ENCODE results near the gene ZNF500. TPM values are rescaled to one million over a fixed set of nuclear protein-coding genes. Genes with fewer than 3 reads are reported as not detected.

The ZNF500 gene
- 7.4 to 10.0 TPM (median 8.3 TPM) in 5 replicates for total RNA-seq (2022; extraction: Qiagen RNA extraction; ENCODE audit: low read depth)

GRCh38 chr16:4766875-4767628 is at the start of gene ZNF500:
Gene ZNF500, minus strand, starts transcription at chr16:4767162. Its CDS starts 1,184 bp downstream, at chr16:4765978.

GRCh38 chr16:4801962-4802658 is 35.1 kb upstream of the ZNF500 start, which contains the start of gene ROGDI:
Gene ROGDI, minus strand, starts transcription at chr16:4802633. Its CDS starts 62 bp downstream, at chr16:4802571.

GRCh38 chr16:4795181-4795827 is 28.3 kb upstream of the ZNF500 start, which contains the start of gene SMIM22:
Gene SMIM22, plus strand, starts transcription at chr16:4795369. Its CDS starts 366 bp downstream, at chr16:4795735.

GRCh38 chr16:4787627-4788482 is 20.9 kb upstream of the ZNF500 start, which contains the start of gene SEPTIN12:
Gene SEPTIN12, minus strand, starts transcription at chr16:4788345. Its CDS starts 700 bp downstream, at chr16:4787645.

GRCh38 chr16:4734063-4734729 is 32.8 kb downstream of the ZNF500 start, which contains the start of the genes ANKS3 and DNAAF8:
Gene ANKS3, minus strand, starts transcription at chr16:4734271. Its CDS starts 4,122 bp downstream, at chr16:4730149.
Gene DNAAF8, plus strand, starts transcription at chr16:4734537. Its CDS starts 1,978 bp downstream, at chr16:4736515.

Other genes starting within 250 kb of the ZNF500 start
- 9.0 to 12.2 TPM (median 11.4 TPM) in 5 replicates for gene CDIP1, start 228.4 kb downstream of the ZNF500 start, total RNA-seq (2022; extraction: Qiagen RNA extraction; ENCODE audit: low read depth)
- not detected in 5 replicates for gene C16orf96, start 210.8 kb downstream of the ZNF500 start, total RNA-seq (2022; extraction: Qiagen RNA extraction; ENCODE audit: low read depth)
- 36.2 to 64.0 TPM (median 59.9 TPM) in 5 replicates for gene UBALD1, start 152.3 kb downstream of the ZNF500 start, total RNA-seq (2022; extraction: Qiagen RNA extraction; ENCODE audit: low read depth)
- 37.4 to 44.5 TPM (median 39.1 TPM) in 5 replicates for gene MGRN1, start 142.3 kb downstream of the ZNF500 start, total RNA-seq (2022; extraction: Qiagen RNA extraction; ENCODE audit: low read depth)
- 17.3 to 25.2 TPM (median 24.0 TPM) in 5 replicates for gene NUDT16L1, start 73.6 kb downstream of the ZNF500 start, total RNA-seq (2022; extraction: Qiagen RNA extraction; ENCODE audit: low read depth)
- 21.0 to 28.3 TPM (median 26.5 TPM) in 5 replicates for gene ANKS3, start 32.9 kb downstream of the ZNF500 start, total RNA-seq (2022; extraction: Qiagen RNA extraction; ENCODE audit: low read depth)
- gene DNAAF8, start 32.6 kb downstream of the ZNF500 start, total RNA-seq (2022; extraction: Qiagen RNA extraction; ENCODE audit: low read depth): 1.3 to 2.3 TPM (median 2.0 TPM) in 5 replicates
- gene SEPTIN12, start 21.2 kb upstream of the ZNF500 start, total RNA-seq (2022; extraction: Qiagen RNA extraction; ENCODE audit: low read depth): not detected in 5 replicates
- not detected in 5 replicates for gene SMIM22, start 28.2 kb upstream of the ZNF500 start, total RNA-seq (2022; extraction: Qiagen RNA extraction; ENCODE audit: low read depth)
- gene ROGDI, start 35.5 kb upstream of the ZNF500 start, total RNA-seq (2022; extraction: Qiagen RNA extraction; ENCODE audit: low read depth): 9.8 to 13.9 TPM (median 12.9 TPM) in 5 replicates
- gene GLYR1, start 80.1 kb upstream of the ZNF500 start, total RNA-seq (2022; extraction: Qiagen RNA extraction; ENCODE audit: low read depth): 40.2 to 49.2 TPM (median 44.3 TPM) in 5 replicates
- 26.4 to 29.5 TPM (median 29.3 TPM) in 5 replicates for gene UBN1, start 80.3 kb upstream of the ZNF500 start, total RNA-seq (2022; extraction: Qiagen RNA extraction; ENCODE audit: low read depth)
- gene PPL, start 170.0 kb upstream of the ZNF500 start, total RNA-seq (2022; extraction: Qiagen RNA extraction; ENCODE audit: low read depth): 2.4 to 2.5 TPM (median 2.4 TPM) in 5 replicates
- 0.02 to 0.12 TPM (median 0.04 TPM) in 4 of 5 replicates, not detected in the other for gene SEC14L5, start 191.2 kb upstream of the ZNF500 start, total RNA-seq (2022; extraction: Qiagen RNA extraction; ENCODE audit: low read depth)

All from A549 treated with CpdA at 1 μM for 4 hours (cell line).